22Rv1 (cell line): ENCODE measurements around the gene PEX26.

Source experiments
- H3K27ac ChIP-seq: fragments of 450-650 bp; 2 replicates; pipeline ENCODE4 v1.5.1; 2017
- ZFX ChIP-seq: fragments of 450-650 bp; IDR thresholded peaks from 2 replicates; pipeline ENCODE4 v1.6.1; 2017; ENCODE audit warnings: antibody characterized with exemption, borderline replicate concordance
- TF ChIP-seq, protein P1 (sequence below): fragments of 450-650 bp; IDR thresholded peaks from 2 replicates; pipeline ENCODE4 v1.5.1; 2017; ENCODE audit warnings: mild to moderate bottlenecking

Gene PEX26

DNA sequence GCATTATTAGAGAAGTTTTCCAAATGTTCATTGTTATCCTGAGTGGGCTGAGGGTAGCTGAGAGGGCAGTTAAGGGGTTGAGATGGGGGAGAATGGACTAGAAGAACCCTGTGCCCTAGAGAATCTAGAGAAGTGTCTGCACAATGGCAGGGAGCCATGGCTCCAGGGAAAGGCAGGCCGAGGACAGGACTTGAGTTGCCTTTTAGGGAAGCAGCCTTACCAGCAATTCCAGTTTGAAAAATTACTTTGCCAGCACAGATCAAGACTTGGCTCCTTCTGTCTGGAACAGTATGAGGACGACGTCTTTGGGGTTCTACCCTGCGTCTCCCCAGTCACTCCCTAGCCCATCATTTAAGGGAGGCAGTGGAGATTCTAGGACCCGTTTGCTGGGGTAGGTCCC, 27.7 kb upstream of the PEX26 start:
- H3K27ac ChIP-seq = peak overlapping the region; percentile 55
- TF ChIP-seq, protein P1, sequence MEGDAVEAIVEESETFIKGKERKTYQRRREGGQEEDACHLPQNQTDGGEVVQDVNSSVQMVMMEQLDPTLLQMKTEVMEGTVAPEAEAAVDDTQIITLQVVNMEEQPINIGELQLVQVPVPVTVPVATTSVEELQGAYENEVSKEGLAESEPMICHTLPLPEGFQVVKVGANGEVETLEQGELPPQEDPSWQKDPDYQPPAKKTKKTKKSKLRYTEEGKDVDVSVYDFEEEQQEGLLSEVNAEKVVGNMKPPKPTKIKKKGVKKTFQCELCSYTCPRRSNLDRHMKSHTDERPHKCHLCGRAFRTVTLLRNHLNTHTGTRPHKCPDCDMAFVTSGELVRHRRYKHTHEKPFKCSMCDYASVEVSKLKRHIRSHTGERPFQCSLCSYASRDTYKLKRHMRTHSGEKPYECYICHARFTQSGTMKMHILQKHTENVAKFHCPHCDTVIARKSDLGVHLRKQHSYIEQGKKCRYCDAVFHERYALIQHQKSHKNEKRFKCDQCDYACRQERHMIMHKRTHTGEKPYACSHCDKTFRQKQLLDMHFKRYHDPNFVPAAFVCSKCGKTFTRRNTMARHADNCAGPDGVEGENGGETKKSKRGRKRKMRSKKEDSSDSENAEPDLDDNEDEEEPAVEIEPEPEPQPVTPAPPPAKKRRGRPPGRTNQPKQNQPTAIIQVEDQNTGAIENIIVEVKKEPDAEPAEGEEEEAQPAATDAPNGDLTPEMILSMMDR = no peak
- TF ChIP-seq ZFX = no peak

DNA sequence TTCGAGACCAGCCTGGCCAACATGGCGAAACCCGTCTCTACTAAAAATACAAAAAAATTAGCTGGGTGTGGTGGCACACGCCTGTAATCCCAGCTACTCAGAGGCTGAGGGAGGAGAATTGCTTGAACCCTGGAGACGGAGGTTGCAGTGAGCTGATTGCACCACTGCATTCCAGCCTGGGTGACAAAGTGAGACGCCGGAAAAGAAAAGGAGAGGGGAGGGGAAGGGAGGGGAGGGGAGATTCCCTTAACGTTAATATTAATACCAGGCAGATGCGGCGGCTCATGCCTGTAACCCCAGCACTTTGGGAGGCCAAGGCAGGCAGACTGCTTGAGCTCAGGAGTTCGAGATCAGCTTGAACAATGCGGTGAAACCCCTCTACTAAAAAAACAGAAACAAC, 26.7 kb upstream of the PEX26 start:
- peak overlapping the region; percentile 55; the same call in 1 of the 2 replicates for H3K27ac ChIP-seq

DNA sequence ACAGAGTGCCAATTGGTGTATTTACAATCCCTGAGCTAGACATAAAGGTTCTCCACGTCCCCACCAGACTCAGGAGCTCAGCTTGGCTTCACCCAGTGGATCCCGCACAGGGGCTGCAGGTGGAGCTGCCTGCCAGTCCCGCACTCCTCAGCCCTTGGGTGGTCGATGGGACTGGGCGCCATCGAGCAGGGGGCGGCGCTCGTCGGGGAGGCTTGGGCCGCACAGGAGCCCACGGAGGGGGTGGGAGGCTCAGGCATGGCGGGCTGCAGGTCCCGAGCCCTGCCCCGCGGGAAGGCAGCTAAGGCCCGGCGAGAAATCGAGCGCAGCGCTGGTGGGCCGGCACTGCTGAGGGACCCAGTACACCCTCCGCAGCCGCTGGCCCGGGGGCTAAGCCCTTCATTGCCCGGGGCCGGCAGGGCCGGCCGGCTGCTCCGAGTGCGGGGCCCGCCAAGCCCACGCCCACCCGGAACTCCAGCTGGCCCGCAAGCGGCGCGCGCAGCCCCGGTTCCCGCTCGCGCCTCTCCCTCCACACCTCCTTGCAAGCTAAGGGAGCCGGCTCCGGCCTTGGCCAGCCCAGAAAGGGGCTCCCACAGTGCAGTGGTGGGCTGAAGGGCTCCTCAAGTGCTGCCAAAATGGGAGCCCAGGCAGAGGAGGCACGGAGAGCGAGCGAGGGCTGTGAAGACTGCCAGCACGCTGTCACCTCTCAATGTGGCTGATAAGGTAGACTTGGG, 24.4 kb upstream of the PEX26 start:
- H3K27ac ChIP-seq = peak overlapping the region; percentile 13; the same call in 1 of the 2 replicates

DNA sequence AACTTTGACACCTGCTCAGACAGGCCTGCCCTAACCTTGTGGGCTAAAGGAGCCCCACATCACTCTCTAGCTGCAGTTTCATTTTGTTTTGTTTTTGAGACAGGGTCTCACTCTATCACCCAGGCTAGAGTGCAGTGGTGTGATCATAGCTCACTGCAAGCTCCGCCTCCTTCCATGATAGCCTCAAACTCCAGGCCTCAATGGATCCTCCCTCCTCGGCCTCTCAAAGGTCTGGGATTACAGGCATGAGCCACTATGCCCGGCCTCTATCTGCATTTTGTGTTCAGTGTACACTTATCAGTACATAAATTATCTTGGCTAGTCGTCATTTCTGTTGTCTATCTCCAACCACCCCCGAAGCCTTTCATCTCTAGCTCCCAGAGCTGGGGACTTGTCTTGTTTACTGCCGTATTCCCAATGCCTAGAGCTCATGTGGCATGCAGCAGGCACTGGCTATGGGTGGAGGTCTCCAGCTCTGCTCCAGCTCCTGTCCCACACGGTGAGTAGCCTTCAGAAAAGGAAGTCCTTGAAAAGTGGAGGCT, 22.1 kb upstream of the PEX26 start:
- peak overlapping the region; percentile 91 for H3K27ac ChIP-seq
- TF ChIP-seq, protein P1 = no peak
- no peak for TF ChIP-seq ZFX

DNA sequence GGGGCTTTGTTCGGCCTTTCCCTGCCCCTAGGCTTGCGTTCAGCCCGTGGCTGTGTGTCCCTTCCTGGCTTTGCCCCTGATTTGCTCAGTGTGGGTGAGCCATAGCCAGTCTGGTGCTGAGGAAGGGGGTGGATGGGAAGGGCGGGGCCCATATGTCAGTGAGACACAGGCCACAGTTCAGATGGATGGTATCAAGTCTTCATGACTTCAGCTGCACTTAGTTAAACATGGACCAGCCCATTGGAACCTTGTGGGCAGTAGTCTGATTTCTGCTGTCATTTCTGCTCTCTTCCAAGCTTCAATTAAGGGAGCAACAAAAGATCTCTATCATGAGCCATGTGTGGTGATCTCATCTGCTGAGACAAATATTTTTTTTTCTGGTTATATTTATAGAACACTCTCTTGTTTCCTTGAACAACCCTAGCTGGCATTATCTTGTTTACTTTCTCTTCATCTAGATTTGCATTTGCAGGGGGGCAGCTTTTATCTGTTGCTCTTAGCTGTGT, 21.6 kb upstream of the PEX26 start:
- no peak for TF ChIP-seq ZFX
- TF ChIP-seq, protein P1 = no peak
- peak overlapping the region; percentile 91 for H3K27ac ChIP-seq

DNA sequence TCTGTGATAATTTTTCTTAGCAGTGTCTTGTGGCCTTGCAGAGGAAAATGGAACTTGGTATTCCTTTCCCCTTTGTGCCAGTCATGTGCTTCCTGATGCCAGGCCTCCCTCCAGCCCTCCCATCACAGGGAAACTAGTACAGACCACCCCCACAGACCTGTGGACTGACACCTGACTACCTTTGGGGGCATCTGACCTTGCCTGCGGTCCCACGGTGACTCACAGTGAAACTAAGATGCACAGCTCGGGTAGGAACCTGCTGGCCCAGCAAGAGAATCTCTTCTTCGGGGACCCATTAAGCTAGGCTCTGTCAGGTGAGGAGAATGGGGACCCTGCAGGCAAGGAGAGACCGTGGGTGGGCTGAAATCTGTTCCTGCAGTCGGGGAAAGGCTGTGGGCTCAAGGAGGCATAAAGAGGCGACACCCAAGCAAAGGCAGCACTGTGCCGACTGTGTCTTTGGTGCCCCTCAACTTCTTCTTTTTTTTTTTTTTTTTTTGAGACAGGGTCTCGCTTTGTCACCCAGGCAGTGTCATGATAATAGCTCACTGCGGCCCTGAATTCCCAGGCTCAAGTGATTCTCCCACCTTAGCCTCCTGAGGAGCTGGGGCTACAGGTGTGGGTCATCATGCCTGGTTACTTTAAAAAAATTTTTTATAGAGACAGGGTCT, 20.8 kb upstream of the PEX26 start:
- TF ChIP-seq, protein P1 = no peak
- no peak for TF ChIP-seq ZFX
- H3K27ac ChIP-seq = peak overlapping the region; percentile 91

DNA sequence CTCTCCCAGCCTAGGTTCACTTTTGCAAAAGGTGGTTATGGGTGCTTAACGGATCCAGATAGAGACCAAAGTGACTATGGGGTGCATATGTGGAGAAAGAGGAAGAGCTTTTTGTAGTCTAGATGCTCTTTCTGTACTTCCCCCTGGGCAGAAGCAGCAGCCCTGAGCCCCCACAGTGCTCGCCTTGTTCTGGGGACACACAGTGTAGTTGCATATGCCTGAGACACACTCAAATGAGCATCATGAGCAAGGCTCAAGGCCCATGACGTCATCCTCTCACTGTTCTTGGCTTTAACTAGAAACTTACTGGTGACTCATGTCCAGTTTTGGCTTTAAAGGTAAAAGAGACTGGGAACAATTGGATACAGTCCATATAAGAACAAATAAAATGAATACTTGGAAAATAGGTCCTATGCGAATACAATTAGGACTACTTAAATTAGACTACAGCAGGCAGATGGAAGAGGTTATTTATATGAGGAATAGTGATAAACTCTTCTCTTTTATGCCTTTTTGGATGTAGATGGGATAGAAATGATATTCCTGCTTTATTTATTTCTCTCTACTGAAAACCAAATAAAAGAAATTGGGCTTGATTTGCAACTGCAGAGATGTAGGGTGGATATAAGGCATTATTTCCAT, 20.1 kb upstream of the PEX26 start:
- TF ChIP-seq ZFX = no peak
- TF ChIP-seq, protein P1 = no peak
- peak overlapping the region; percentile 91 for H3K27ac ChIP-seq
